Head of caudate nucleus (tissue), 42 donors: ENCODE measurements around the gene IL17RE.
"Not testable (repeated sequence)": the region's sequence is repeated elsewhere in the genome, so short reads cannot be mapped to it uniquely, and the experiment has no call there.

ENCODE experiments used
- DNase-seq, 42 donors: peaks; one replicate each; pipeline versions ENCODE4 v3.0.0 to v3.0.0-alpha.2; 2020 to 2021; ENCODE audit warnings: mixed read lengths in 7 of 42
- intact Hi-C: fragments of 100-400 bp; cut with DNase I; formaldehyde crosslinking; loops from one replicate; pipeline ENCODE4 v1.15.0; 2022

IL17RE gene

GRCh38 chr3:9876991-9877390 is 25.7 kb upstream of the IL17RE start:
- no peak for DNase-seq
- intact Hi-C loops: no loop called here

DNA sequence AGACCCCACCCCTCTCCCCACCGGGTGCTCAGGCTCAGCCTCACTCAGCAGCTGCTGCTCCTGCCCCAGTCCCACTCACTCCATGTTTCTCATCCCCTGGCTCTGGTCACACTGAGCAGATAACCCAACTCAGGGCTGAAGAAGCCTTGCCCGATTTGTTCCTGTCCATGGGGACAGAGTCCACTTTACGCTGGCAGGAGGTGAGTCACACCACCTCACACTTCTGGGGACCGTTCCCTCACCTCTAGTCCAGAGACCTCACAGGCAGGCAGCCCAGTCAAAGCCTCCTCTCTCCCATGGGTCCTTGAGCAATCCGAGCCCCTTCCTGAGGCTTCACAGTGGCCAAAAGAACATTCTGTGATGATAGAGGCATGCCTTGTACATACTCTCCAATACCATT is 23.9 kb upstream of the IL17RE start:
- intact Hi-C loops: no loop called here
- no peak for DNase-seq

DNA sequence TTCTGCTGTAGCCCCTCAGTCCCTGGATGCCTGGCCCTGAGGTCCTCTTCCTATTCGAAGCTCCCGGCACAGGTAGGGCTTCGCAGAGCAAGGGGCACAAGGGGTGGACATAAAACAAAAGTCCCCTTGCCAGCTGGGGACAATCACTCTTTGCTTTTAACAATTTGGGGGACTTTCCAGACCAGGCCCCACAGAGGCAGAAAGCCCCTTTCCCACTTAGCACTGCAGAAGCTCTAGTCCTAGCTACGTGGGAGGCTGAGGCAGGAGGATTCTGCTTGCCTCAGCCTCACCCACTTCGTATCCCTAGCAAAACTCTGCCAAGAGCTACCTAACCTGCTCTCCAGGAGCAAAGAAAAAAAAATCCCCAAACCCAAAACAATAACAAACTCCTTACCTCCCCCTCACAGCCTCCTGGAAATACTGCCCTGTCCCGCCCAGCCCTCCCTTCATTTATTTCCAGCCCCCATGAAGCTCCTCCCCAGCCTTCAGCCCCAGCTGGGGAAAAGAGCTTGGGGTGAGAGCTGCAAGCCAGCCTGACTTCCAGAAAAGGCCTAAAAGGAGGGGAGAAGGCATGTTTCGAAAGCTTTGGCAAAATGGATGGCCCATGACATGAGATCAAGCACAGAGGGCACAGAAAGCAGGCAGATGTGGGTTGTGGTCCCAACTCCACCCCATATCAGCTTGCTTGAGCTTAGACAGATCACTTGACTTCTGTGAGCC is 22.7 kb upstream of the IL17RE start, which contains the start of gene CIDEC:
TSS of gene CIDEC (minus strand) at position 424 of the 720 bp plus-strand sequence. CDS start 1,767 bp downstream, outside the sequence.
- no peak for DNase-seq
- intact Hi-C loops: no loop called here

GRCh38 chr3:9881441-9881840 is 21.2 kb upstream of the IL17RE start:
- intact Hi-C loops: no loop called here
- DNase-seq: no peak

DNA sequence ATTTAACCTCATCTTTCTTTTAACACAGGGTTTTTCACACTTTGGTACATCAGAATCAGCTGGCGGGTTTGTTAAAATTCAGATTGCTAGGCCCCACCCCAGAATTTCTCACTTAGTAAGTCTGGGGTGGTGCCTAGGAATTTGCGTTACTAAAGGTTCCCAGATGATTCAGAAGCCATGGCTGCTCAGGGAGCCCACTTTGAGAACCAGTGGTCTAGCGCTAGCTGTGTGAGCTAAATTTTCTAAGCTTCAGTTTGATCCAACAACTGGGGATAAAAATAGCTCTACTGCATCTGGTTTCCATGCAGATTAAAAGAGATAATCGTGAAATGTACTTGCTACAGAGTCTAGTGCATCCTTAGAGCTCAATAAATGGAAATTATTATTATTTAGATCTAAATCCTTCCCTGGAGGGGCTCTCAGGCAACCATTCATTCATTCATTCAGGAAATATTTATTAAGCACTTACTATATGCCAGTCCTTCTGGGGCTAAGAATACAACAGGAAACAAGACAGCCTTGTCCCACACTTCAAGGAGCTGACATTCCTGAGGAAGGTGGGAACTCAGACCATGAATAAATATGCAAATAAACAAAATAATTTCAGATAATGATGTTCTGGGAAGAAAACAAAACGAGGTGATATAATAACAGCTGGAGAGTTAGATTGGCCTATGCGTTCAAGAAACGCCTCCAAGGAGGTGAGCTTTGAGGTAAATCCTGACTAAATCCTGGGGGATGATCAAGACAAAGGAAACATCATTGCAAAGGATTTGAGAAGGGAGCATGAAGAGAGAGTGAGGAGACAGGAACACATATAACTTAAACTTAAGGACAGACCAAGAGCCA is 18.7 kb upstream of the IL17RE start:
- no peak for DNase-seq
- intact Hi-C loops: no loop called here

- intact Hi-C loops: no loop called here
- DNase-seq: no peak
Observed at GRCh38 chr3:9884555-9885165, 18.0 kb upstream of the IL17RE start.

GRCh38 chr3:9886328-9886727 is 16.3 kb upstream of the IL17RE start:
- no peak for DNase-seq
- intact Hi-C loops: no loop called here

DNA sequence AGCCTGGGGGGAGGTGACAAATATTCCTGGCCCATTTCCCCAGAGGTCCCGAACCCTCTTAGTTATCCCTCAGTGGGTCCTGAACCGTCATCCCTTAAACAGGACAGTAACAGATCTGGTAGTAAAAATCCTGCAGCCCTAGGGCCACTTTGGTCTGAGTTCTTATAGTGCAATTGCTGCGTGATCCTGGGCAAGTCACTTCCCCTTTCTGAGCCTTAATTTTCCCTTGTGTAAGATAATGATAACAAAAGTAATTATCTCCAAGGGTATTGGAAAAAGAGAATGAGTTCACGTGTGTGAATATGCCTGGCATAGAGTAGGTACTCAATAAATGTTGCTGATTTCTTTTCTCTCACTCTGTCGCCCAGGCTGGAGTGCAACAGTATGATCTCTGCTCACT is 15.2 kb upstream of the IL17RE start:
- no peak for DNase-seq
- intact Hi-C loops: no loop called here

DNA sequence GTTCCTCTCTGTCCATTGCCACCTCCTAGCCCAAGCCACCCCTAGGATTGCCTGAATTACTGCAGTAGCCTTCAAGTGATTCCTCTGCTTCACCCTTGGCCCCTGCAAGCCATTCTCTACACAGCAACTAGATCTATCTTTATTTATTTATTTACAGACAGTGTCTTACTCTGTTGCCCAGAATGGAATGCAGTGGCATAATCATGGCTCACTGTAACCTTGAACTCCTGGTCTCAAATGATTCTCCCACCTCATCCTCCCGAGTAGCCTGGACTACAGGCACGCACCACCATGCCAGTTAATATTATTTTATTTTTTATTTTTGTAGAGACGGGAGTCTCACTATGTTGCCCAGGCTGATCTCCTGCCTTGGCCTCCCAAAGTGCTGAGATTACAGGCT is 14.1 kb upstream of the IL17RE start:
- intact Hi-C loops: no loop called here

DNA sequence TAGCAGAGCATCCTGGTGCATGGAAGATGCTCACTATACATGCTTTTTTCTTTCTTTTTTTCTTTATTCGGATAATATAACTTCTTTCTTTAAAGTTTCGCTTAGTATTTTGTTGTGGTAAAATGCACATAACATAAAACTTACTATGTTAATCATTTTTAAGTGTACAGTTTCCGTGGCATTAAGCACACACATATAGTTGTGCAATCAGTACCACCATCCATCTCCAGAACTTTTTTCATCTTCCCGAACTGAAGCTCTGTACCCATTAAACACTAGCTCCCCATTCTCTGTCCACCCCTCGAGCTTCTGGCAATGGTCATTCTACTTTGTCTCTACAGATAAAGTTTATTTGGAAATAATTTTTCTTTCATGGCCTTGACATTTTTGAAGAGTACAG is 13.2 kb upstream of the IL17RE start:
- intact Hi-C loops: no loop called here
- no peak for DNase-seq

More for the DNA sequence above, 14.1 kb upstream of the IL17RE start:
- DNase-seq: no peak

DNA sequence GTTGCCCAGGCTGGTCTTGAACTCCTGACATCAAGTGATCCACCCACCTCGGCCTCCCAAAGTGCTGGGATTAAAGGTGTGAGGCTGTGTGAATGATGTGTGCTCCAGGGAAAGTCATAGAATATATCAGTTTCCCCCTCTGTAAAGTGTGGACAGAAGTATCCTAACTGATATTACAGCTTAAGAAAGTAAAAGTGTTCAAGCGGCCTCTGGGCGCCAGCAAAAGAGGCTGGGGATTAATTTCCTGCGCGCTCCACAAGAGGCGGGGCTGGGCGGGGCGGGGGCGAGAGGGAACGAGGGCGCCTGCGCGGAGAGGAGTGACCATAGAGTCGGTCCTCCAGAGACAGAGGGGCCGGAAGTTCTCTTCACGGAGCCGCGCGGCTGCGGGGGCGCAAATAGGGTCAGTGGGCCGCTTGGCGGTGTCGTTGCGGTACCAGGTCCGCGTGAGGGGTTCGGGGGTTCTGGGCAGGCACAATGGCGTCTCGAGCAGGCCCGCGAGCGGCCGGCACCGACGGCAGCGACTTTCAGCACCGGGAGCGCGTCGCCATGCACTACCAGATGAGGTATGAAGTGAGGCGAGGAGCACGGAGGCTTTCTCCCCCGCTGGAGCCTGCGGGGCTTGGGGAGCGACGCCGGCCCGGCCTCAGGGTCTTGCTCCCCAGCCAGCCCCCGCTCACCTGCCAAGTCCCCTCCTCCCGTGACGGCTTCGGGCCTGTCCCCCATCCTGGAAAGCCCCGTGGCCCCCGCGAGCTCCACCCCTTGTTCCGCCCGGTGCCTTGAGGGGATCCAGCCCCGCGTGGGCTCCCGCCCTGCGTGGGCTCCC is 12.2 kb upstream of the IL17RE start, which contains the start of gene JAGN1:
TSS of gene JAGN1 (plus strand) at position 362 of the 823 bp plus-strand sequence. CDS start at position 475, 113 bp downstream.
- intact Hi-C loops: loop anchor here (5.0 to 10.0 kb wide), 2 partner anchors 42 to 46 kb away; partner anchors contain the start of genes CRELD1 and RPUSD3
- peak; percentile 76 to 96 (median 90) for DNase-seq

GRCh38 chr3:9891072-9891622 is 11.5 kb upstream of the IL17RE start:
- DNase-seq: no peak
- intact Hi-C loops: loop anchor here (5.0 to 10.0 kb wide), 2 partner anchors 41 to 46 kb away; partner anchors contain the start of genes CRELD1 and RPUSD3

GRCh38 chr3:9893739-9894138 is 8.9 kb upstream of the IL17RE start:
- DNase-seq: no peak
- intact Hi-C loops: loop anchor here (5.0 to 10.0 kb wide), 2 partner anchors 39 to 49 kb away; partner anchors contain the start of genes CRELD1 and RPUSD3

DNA sequence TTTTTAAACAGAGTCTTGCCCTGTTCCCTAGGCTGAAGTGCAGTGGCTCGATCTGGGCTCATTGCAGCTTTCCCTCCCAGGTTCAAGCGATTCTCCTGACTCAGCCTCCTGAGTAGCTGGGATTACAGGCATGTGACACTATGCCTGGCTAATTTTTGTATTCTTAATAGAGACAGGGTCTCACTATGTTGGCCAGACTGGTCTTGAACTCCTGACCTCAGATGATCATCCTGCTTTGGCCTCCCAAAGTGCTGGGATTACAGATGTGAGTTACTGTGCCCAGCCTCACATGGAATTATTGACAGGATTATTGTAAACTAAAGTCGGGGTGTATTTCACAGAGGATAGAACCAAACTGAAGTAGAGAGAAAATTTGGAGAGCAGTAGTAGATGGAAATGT is 6.9 kb upstream of the IL17RE start:
- not testable (repeated sequence) for DNase-seq

GRCh38 chr3:9896755-9897407 is 5.8 kb upstream of the IL17RE start:
- intact Hi-C loops: loop anchor here (10.0 kb wide), 1 partner anchor 52 kb away; the partner anchor contains the start of gene RPUSD3
- DNase-seq: not testable (repeated sequence)

More for the DNA sequence above, 6.9 kb upstream of the IL17RE start:
- intact Hi-C loops: loop anchor here (10.0 kb wide), 1 partner anchor 51 kb away; the partner anchor contains the start of gene RPUSD3

DNA sequence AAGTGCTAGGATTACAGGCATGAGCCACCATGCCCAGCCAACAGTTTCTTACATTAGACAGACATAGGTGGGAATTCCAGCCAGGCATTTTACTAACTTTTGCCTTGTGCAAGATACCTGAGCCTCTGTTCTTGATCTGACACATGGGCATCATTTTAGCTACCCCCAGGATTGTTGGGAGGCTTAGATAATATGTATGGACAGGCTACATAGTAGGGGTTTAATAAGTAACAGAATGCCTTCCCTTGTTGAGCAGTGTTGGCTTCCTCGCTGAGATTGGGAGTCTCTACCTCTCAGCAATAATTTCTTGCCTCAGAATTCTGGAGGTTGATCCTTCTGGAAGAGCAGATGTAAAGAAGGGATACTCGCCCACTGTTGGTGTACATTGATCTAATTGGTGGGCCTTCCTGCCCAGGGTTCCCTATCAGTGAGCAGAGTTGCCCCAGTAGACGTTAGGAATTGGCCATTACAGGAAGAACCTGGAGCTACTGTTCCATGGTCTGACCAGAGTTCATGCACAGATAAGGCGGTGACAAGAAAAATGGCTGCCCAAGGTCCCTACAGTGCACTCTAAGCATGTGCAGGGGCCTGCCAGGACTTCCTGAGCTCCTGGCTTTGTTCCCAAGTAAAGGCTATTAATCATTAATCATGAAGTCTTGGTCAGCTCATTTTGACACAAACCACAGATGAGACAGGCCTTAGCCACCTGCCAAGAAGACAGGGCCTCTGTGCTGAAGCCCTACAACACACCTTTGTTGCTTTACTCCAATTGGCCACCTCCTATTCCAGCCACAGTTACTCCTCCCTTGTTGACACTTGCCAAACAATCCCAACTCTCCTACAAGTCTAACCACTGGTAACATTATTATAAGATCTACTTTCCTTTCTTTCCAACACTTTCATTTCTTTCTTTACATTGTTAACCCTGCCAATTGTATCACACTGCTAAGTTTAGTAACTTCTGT is 5.0 kb upstream of the IL17RE start:
- intact Hi-C loops: loop anchor here (10.0 kb wide), 1 partner anchor 53 kb away; the partner anchor contains the start of gene RPUSD3
- no peak for DNase-seq
